HG02588 (cell line): Measurements from ENCODE around the gene TTC12.
"Not testable (repeated sequence)": the region's sequence is repeated elsewhere in the genome, so short reads cannot be mapped to it uniquely, and the experiment has no call there.

Source experiments
- ATAC-seq: cut with Tn5 transposase; IDR thresholded peaks from one replicate; pipeline ENCODE4 v1.9.1; 2021; ENCODE audit warnings: mild to moderate bottlenecking, moderate library complexity; ENCODE audit not compliant: unreplicated experiment

TTC12 gene

GRCh38 chr11:113286009-113286408, 28.4 kb upstream of the TTC12 start:
- ATAC-seq, result no peak

DNA sequence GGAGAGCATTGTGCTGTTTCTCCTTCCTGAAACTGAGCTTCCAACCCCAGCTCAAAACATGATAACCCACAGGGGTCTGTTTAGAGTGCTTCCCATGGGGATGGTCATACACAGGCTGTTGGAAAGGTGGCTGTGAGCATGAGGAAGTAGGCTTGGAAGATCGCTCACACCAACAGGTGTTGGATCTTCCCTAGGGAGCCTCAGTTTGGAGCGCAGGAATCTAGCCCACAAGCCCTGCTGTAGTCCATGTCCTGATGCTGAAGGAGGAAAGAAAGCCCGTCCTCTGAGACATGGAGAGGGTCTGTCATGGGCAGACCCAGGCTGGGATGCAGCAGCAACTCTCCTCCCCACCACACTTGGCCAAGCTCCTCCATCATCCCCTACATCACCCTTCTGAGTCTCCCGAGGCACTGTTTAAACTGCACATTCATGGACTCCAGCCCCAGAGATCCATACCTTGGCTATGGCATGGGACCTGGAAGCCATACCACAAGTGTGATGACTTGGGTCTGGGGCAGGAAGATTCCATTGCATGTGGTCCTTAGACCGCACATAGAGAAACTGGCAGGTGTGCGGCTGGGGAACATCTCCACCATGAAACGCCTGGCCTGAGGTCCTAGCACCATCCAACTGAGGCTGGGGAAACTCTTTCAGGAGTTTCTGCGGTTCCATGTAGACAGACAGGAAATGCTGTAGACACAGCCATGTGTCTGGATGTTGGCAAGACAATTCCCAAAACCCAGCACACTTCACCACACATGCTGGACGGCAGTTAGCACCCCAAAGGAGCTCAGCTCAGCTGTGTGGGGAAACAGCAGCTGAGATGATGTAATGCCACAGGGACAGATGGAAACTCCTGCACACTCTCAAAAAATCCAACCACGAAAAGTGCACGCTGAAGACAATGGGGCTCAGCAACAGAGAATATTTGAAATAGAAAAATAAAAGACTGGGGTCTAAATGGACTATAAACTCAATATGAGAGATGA, 27.6 kb upstream of the TTC12 start:
- no peak for ATAC-seq

DNA sequence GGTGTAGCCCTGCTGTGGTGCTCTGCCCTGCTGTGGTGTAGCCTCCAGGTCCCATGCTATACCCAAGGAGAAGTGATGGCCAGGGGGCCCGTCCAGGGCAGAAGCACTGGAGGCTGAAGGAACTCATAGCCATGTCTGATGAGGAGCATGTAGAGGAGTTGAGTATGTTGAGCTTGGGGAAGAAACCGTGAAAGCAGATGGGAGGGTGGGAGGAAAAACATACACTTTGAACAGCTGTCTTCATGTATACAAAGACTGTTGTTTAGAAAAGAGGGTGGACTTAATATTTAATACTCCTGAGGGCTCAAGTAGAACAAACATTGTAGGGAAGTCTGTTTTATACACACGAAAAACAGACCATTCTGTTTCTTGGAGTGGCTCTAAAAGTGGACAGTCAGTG, 26.6 kb upstream of the TTC12 start:
- ATAC-seq, result no peak

GRCh38 chr11:113288286-113288863, 26.0 kb upstream of the TTC12 start:
- no peak for ATAC-seq

- ATAC-seq, result peak; percentile 97
These were observed 24.8 kb upstream of the TTC12 start for GRCh38 chr11:113289431-113290187.

DNA sequence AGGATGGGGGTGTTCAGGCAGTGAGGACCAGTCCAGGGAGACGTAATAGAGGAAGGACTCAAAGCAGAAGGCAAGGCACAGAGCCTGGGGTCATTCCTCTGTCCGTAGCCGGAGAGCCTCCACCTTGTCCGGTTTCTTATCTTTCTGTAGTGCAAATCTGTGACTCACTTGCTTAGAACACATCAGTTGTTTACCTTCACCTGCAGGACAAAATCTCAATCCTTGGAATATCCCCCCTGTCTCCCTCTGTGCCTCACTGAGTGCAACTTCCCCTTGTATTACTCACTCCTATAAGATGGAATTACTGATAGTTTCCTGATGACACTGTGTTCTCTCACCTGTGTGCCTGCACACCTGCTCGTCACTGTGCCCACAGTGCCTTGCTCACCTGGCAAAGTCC, 20.4 kb upstream of the TTC12 start:
- ATAC-seq, result no peak

GRCh38 chr11:113295993-113296392, 18.4 kb upstream of the TTC12 start:
- ATAC-seq, result no peak

DNA sequence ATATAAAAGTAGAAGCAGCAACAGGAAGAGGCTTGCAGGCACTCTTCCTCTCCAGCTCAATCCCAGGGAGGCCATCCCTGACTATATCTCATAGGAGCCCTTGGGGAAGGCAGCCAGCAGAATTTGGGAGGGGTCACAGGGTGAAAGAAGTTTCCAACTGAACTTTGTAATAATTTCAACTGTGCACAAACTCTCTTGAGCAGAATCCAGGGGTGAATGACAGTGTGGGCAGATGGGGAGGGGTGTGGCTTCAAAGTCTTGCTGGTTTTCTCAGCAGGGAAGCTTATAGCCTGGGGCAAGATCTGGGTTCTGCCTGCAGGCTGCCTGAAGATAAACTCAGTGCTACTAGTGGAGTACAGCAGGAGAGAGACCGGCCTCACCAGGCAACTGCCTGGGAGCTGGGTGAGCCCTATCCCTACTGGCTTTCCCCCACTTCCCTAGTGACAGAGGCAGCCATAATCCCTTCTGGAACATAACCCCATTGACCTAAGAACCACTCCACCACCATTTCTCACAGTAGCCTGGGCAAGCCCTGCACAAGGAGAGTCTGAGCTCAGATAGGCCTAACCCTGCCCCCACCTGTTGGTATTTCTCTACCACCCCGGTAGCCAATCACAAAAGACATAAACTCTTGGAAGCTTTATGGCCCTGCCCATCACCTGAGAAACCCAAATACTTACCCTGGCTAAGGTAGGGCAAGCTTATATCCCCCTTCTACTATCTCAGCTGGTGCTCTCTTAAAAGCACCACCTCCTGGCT, 17.8 kb upstream of the TTC12 start:
- ATAC-seq, result no peak

- not testable (repeated sequence) for ATAC-seq
These were observed 15.9 kb upstream of the TTC12 start for GRCh38 chr11:113298496-113298895.

GRCh38 chr11:113304916-113305315, 9.5 kb upstream of the TTC12 start:
- ATAC-seq, result no peak

- ATAC-seq, result peak; percentile 79
These were observed 8.7 kb upstream of the TTC12 start for GRCh38 chr11:113305440-113306336.

DNA sequence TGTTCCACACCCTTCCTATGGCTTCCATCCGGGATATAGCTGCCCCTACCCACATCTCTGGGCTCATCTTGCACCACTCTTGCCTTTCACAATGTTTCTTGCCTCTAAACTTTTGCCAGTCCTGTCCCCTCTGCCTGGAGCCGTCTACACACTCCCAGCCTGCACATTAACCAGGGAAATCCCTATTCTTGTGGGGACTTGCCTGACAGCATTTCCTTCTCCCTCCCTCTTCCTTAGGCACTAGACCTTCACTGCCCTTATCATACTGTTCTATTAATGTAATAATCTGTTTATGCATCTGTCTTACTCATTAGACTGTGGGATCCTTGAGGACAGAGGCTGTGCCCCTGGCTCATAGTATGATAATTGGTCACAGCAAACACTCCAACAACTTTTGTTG, 5.8 kb upstream of the TTC12 start:
- ATAC-seq, result no peak

DNA sequence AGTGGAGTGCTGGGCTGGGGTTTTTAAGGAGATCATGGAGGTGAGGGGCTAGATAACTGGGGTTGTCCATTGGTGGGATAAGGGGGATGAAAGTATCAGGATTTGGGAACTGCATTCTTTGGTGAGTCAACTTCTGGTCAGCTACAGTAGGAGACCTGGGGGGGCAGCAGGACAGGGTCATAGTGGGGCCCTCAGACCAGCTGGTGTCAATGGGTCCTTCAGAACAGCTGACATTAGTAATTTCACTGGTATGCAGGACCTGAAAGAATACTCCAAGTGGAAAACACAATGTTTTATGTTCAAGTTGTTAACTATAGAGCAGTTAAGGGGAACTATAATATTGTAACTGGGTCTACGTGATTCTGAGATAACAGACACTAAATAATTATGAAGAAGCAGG, 2.8 kb upstream of the TTC12 start:
- ATAC-seq, result no peak

DNA sequence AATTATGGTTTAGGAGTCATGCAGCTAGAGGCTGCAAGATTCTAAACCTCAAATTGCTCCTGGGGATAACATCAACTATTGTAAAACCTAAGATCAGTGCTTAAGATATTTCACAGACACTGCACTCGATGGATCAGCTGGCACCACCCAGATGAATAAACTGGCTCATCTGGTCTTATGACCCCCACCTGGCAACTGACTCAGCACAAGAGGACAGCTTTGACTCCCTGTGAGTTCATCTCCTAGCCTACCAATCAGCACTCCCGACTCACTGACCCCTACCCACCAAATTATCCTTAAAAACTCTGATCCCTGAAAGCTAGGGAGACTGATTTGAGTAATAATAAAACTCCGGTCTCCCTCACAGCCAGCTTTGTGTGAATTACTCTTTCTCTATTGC, 782 bp upstream of the TTC12 start:
- no peak for ATAC-seq

DNA sequence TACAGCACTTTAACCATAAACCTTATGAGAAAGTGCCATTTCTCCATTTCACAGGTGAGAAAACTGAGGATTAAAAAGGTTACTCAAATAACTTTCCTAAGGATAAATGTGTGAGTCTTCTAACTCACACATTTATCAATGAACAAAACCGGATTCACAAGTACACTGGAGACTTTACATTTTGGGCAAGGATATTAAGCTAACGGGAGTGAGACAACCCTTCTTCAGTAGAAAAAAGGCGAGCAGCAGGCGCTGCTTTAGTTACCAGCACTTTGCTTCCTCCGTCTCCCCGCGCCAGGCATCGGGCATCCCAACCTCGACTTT, 356 bp upstream of the TTC12 start:
- ATAC-seq, result no peak

GRCh38 chr11:113315811-113316210, 1.4 kb downstream of the TTC12 start:
- ATAC-seq, result no peak

- ATAC-seq, result no peak
These were observed 1.9 kb downstream of the TTC12 start for GRCh38 chr11:113316256-113316655.

GRCh38 chr11:113317339-113317738, 3.0 kb downstream of the TTC12 start:
- ATAC-seq, result no peak

DNA sequence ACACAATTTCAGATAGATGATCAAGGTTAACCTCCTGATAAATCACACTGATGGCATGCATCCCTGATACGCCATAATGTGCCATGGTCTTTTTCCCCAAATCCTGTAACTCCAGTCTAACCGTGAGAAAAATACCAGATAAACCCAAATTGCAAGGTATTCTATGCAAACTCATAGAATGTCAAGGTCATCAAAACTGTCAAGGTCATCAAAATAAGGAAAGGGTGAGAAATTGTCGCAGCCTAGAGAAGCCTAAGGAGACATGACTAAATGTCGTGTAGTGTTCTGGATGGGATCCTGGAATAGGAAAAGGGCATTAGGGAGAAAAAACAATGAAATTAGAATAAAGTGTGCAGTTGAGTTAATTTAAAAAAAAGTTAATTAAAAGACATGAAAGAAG, 4.7 kb downstream of the TTC12 start:
- ATAC-seq, result no peak

- ATAC-seq, result no peak
These were observed 7.8 kb downstream of the TTC12 start for GRCh38 chr11:113322158-113322557.
